Measurements from ENCODE around the gene QSOX2.
"Not testable (repeated sequence)": the region's sequence is repeated elsewhere in the genome, so short reads cannot be mapped to it uniquely, and the experiment has no call there.

The QSOX2 gene

GRCh38 chr9:136281421-136282271, 36.0 kb upstream of the QSOX2 start:
- no peak for DNase-seq

GRCh38 chr9:136280535-136281315, 35.1 kb upstream of the QSOX2 start:
- no peak for DNase-seq

GRCh38 chr9:136279471-136279870, 33.9 kb upstream of the QSOX2 start:
- DNase-seq = no peak

GRCh38 chr9:136278894-136279293, 33.3 kb upstream of the QSOX2 start:
- DNase-seq = no peak

GRCh38 chr9:136278221-136278620, 32.6 kb upstream of the QSOX2 start:
- no peak for DNase-seq

GRCh38 chr9:136277746-136278145, 32.1 kb upstream of the QSOX2 start:
- DNase-seq = no peak

GRCh38 chr9:136276716-136277115, 31.1 kb upstream of the QSOX2 start:
- no peak for DNase-seq

- DNase-seq = no peak
These were observed 30.2 kb upstream of the QSOX2 start for GRCh38 chr9:136275655-136276429.

- DNase-seq = no peak
These were observed 29.4 kb upstream of the QSOX2 start for GRCh38 chr9:136274786-136275654.

GRCh38 chr9:136273921-136274785, 28.5 kb upstream of the QSOX2 start:
- DNase-seq = no peak

GRCh38 chr9:136273244-136273865, 27.7 kb upstream of the QSOX2 start:
- no peak for DNase-seq

GRCh38 chr9:136270173-136270705, 24.6 kb upstream of the QSOX2 start:
- no peak for DNase-seq

GRCh38 chr9:136268735-136269134, 23.1 kb upstream of the QSOX2 start:
- DNase-seq = no peak

- no peak for DNase-seq
These were observed 22.7 kb upstream of the QSOX2 start for GRCh38 chr9:136268318-136268717.

GRCh38 chr9:136267261-136268111, 21.9 kb upstream of the QSOX2 start:
- DNase-seq = peak; percentile 90

GRCh38 chr9:136266641-136267040, 21.0 kb upstream of the QSOX2 start:
- DNase-seq = not testable (repeated sequence)

- DNase-seq = no peak
These were observed 20.1 kb upstream of the QSOX2 start for GRCh38 chr9:136265561-136266355.
